GM10248 (cell line): ENCODE data around the gene SCARF1.

Source experiments
- CTCF ChIA-PET: fragments of 300-600 bp; sonication (Branson Sonifier 250); formaldehyde crosslinking; extraction: SDS; loops from one replicate; lab custom pipeline; 2021; ENCODE audit warnings: antibody characterized with exemption; lab: Yijun Ruan, JAX
- POLR2A ChIA-PET: fragments of 350-650 bp; sonication (Branson Sonifier 250); formaldehyde crosslinking; extraction: SDS; loops from one replicate; lab custom pipeline; 2020; ENCODE audit warnings: antibody characterized with exemption; lab: Yijun Ruan, JAX
- DNase-seq: peaks from one replicate; pipeline ENCODE4 v3.0.0; 2012; ENCODE audit errors: extremely low spot score
- CTCF ChIP-seq: IDR thresholded peaks from 2 replicates; pipeline ENCODE4 v1.5.1; 2012; ENCODE audit warnings: mild to moderate bottlenecking, low read depth; ENCODE audit errors: extremely low read depth, missing control alignments, control extremely low read depth

SCARF1 gene

GRCh38 chr17:1598399-1599095 is 47.0 kb downstream of the SCARF1 start:
- TF ChIP-seq CTCF = no peak
- POLR2A ChIA-PET = no interaction called here
- no peak for DNase-seq
- CTCF ChIA-PET = interaction anchor here (0.6 to 1.9 kb wide), 4 partner anchors 15 to 25 kb away, joined by 4 to 5 read pairs (median 4); no protein-coding TSS in a partner anchor

GRCh38 chr17:1597861-1598342 is 47.6 kb downstream of the SCARF1 start:
- DNase-seq = no peak
- CTCF ChIA-PET = interaction anchor here (1.2 to 1.9 kb wide), 3 partner anchors 10 to 21 kb away, joined by 3 to 5 read pairs (median 4); no protein-coding TSS in a partner anchor
- POLR2A ChIA-PET = no interaction called here
- no peak for TF ChIP-seq CTCF

- ChIA-PET CTCF (interaction anchor here (1.1 kb wide), 1 partner anchor 19 kb away, joined by 4 read pairs; no protein-coding TSS in a partner anchor), POLR2A (no interaction called here)
- DNase-seq = no peak
- no peak for TF ChIP-seq CTCF
Measured at GRCh38 chr17:1593630-1593931, 52.0 kb downstream of the SCARF1 start.

GRCh38 chr17:1592751-1593629 is 52.5 kb downstream of the SCARF1 start:
- ChIA-PET CTCF (interaction anchor here (1.0 to 1.1 kb wide), 4 partner anchors 11 to 34 kb away, joined by 3 to 5 read pairs (median 4); no protein-coding TSS in a partner anchor), POLR2A (no interaction called here)
- DNase-seq = peak; percentile 65

GRCh38 chr17:1591474-1592090 is 54.0 kb downstream of the SCARF1 start:
- POLR2A ChIA-PET = no interaction called here
- CTCF ChIA-PET = interaction anchor here (1.0 kb wide), 3 partner anchors 13 to 36 kb away, joined by 3 to 5 read pairs (median 3); no protein-coding TSS in a partner anchor
- no peak for DNase-seq
- no peak for TF ChIP-seq CTCF

More at GRCh38 chr17:1592751-1593629, 52.5 kb downstream of the SCARF1 start:
- no peak for TF ChIP-seq CTCF
